ENCODE data around the gene CHD6.

GRCh38 chr20:41425180-41425884 is 192.8 kb downstream of the CHD6 start:
- no peak for TF ChIP-seq CTCF (IDR thresholded peaks at IDR 0.05)
- TF ChIP-seq POLR2A (IDR thresholded peaks at IDR 0.05), result no peak

Measured in testis (tissue), 2 donors.